HG02588 (cell line): ENCODE results near the gene SLC37A3.
"Not testable (repeated sequence)": the region's sequence is repeated elsewhere in the genome, so short reads cannot be mapped to it uniquely, and the experiment has no call there.

Experiments
- ATAC-seq: cut with Tn5 transposase; IDR thresholded peaks from one replicate; pipeline ENCODE4 v1.9.1; 2021; ENCODE audit warnings: mild to moderate bottlenecking, moderate library complexity; ENCODE audit not compliant: unreplicated experiment

SLC37A3 gene, protein sequence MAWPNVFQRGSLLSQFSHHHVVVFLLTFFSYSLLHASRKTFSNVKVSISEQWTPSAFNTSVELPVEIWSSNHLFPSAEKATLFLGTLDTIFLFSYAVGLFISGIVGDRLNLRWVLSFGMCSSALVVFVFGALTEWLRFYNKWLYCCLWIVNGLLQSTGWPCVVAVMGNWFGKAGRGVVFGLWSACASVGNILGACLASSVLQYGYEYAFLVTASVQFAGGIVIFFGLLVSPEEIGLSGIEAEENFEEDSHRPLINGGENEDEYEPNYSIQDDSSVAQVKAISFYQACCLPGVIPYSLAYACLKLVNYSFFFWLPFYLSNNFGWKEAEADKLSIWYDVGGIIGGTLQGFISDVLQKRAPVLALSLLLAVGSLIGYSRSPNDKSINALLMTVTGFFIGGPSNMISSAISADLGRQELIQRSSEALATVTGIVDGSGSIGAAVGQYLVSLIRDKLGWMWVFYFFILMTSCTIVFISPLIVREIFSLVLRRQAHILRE

DNA sequence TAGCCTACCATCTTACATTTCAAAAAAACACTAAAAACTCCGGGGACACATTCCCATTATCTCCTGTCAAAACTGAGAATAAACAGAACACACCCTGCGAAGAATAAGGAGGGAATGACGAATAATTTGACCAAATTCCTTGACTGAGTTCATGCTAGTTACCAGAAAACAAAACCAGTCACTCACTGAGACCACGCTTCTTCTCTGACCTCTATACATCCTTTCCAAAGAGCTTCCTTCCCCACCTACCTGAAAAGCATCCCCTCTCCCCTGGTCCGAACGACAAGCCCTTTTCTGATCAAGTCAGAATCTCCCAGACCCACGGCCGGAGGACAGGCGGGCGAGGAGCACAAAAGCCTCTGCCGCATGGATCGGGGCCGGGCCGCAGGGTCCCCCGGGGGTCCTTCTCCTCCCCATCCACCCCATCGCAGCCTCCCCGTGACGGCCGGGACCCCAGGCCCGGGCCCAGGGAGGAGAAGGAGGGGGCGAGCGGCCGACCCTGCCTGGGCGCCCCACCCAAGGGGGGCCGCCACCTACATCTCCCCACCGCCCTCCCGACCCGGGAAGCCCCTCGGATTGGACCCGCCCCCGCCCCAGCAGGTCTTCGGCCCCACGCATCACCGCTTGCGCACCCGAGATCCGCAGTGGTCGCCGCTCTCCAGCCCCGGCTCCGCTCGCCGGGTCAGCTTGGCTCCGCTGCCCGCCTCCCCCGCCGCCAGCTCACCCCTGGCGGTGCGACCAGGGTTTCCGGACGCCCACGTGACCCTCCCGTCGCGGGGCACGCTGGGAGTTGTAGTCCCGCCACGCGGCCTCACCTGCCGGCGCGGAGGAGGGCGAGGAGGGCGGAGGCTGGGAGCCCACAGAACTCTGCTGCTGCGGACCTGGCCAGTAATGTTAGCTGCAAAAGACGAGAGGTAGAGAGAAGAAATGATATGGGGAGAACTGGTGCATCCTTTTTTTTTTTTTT is at the start of gene SLC37A3:
Gene SLC37A3 (minus strand): TSS at position 747 of the 967 bp plus-strand sequence. CDS start 16,004 bp downstream, outside the sequence.
- peak; percentile 98 for ATAC-seq

DNA sequence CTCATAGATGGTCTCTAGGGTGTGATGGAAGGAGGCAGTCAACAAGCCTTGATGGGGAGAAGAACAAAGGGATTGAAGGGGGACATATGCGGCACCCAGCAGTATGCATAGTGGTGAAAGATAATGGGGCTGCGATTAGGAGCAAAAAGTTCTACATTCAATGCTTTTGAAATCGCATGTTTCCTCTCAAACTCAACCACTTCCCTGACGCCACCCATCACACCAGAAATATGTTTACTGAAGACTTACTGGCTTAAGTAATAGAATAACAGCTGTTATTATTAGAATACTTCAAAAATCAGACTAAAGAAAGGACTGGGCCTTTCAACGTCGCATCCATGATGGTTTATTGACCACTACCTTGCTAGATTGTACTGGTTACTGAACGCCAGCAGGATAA is 49.5 kb upstream of the SLC37A3 start:
- ATAC-seq, result no peak

- ATAC-seq, result no peak
Measured at GRCh38 chr7:140446467-140446866, 48.1 kb upstream of the SLC37A3 start.

DNA sequence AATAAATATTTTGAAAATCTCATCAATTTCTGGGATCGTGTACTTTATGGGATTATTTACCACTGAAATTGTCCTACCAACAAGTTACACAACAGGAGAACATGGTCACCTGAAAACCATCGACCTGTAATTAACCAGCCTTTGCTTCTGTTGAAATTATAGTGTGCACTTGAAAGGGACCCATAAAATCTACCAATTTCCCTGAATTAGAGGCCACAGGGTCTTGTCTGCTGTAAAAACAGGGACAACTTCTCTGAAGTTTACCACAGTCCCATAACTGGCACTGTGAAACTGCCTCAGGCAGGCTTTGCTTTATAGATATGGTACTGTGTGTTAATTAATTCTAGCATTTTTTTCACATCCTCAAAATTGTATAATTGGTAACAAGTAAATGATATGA is 43.2 kb upstream of the SLC37A3 start:
- no peak for ATAC-seq

GRCh38 chr7:140440593-140440992 is 42.3 kb upstream of the SLC37A3 start:
- no peak for ATAC-seq

DNA sequence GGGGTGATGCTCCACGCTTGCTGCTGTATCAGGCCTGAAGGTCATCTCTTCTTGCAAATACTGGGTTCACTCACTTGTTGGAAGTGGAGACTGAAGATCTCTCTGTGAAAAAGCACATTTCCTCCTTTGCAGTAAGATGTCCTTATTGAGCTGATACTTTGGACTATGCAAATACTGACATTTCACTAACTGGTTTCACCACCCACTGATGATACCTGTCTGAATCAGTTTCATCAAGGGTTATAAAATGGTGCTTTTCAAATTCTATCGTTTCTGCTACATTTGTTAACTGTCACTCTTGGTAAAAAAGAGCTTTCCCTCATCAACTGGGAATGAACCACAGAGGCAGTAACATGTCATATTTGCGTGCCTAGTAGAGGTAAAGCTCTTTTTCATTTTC is 41.0 kb upstream of the SLC37A3 start:
- ATAC-seq, result no peak

DNA sequence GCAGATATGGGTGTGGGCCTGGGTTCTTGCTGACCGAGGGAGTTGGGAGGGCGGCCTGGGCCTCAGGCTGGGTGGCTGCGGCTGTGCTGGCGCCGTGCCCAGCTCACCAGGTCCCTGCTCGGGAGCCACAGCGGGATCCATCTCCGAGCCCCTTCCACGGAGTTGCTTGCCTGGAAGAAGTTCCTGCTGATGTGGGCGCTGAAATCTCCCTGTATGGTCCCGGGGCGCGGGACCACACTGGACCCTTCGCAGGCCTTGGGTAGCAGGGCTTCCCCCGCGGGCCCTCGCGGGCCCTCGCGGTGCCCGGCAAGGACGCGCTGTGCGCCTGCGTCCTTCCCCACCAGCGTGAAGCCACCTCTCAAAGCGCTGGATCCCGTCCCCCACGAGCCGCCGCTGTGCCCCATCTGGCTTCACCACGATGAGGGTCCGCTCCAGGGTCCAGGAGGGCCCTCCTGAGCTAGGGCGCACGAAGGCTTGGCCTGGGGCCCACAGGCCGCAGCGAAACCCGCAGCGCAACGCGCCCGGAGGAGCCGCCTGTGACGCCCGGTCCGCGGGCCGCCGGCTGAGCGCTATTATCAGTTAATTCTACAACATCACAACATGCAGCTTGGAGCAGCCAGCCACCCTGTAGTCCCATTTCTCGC is 37.0 kb upstream of the SLC37A3 start:
- no peak for ATAC-seq

DNA sequence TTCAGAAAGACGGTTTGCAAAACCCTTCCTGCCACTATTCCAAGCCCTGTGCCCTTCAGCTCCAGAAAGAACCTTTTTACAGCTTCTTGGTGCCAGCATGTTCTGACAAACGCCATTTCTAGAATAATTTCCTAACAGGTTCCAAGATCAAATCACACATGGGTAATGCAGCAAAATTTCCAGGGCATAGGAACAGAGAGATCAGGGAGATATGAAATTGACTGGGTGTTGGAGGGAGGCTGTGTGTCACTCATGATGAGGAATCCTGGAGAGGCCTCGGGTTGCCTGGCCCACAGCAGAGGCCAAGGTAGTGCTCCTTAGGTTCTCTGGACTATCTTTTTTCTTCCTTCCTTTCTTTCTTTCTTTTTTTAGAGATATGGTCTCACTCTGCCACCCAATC is 35.1 kb upstream of the SLC37A3 start:
- no peak for ATAC-seq

DNA sequence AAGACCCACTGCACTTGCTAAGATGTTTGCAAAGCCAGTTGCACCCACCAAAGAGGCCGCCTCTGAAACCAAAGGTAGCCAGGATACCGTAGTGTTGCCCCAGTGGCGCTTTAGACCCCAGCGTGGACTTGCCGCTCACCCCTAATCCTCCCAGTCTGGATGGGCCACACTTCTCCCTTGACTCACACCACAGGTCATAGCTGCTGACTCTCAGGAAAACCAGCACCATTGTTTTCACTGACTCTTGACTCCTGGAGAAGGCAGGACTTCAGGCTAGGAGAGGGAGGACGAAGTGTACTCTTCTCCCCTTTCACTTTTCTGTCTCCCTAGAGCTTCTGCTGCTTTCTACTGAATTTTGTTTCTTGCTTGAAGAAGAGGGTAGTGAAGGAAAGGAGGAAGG is 27.8 kb upstream of the SLC37A3 start:
- no peak for ATAC-seq

- ATAC-seq, result no peak
Measured at GRCh38 chr7:140425718-140426117, 27.4 kb upstream of the SLC37A3 start.

DNA sequence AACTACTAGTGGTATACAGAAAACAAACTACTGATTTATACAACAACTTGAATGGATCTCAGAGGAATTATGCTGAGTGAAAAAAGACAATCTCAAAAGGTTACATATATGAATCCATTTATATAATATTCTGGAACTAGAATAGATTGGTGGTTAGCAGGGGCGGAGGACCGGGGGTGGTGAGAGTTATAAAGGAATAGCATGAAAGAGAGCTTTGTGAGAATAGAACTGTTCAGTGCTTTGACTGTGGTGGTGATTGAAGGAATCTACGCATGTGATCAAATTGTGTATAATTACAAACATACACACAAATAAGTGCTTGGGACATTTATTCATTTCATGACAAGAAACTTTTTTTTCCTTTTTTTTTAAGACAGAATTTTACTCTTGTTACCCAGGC is 25.2 kb upstream of the SLC37A3 start:
- no peak for ATAC-seq

DNA sequence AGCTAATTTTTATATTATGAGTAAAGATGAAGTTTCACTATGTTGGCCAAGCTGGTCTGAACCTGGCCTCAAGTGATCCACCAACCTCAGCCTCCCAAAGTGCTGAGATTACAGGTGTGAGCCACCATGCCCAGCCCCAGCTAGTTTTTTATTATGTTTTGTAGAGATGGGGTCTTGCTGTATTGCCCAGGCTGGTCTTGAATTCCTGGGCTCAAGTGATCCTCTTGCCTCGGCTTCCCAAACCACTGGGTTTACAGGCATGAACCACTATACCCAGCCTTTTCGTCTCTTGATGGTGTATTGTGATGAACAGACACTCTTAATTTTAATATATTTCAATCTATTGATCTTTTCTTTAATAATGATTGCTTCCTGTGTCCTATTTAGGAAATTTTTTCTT is 23.2 kb upstream of the SLC37A3 start:
- no peak for ATAC-seq

DNA sequence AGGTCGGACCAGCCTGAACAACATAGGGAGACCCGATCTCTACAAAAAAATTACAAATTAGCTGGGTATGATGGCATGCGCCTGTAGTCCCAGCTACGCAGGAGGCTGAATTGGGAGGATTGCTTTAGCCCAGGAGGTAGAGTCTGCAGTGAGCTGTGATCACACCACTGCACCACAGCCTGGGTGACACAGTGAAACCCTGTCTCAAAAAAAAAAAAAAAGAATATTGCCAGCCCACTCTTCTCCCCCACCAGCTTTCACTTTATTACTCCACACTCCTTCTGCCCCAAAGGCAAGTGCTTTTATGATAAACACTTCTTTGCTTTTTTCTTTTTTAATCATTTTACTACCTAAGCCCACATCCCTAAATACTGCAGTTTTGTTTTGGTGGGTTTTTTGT is 20.3 kb upstream of the SLC37A3 start:
- ATAC-seq, result no peak

DNA sequence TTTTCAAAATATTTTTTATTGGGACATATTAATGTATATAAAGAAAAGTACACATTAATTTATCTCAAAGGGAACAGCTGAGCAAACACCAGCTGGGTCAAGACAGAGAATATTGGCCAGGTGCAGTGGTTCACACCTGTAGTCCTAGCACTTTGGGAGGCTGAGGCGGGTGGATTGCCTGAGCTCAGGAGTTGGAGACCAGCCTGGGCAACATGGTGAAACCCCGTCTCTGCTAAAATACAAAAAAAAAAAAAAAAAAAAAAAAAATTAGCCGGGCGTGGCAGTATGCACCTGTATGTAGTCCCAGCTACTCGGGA is 19.8 kb upstream of the SLC37A3 start:
- not testable (repeated sequence) for ATAC-seq

- ATAC-seq, result no peak
Measured at GRCh38 chr7:140417456-140418155, 19.3 kb upstream of the SLC37A3 start.

DNA sequence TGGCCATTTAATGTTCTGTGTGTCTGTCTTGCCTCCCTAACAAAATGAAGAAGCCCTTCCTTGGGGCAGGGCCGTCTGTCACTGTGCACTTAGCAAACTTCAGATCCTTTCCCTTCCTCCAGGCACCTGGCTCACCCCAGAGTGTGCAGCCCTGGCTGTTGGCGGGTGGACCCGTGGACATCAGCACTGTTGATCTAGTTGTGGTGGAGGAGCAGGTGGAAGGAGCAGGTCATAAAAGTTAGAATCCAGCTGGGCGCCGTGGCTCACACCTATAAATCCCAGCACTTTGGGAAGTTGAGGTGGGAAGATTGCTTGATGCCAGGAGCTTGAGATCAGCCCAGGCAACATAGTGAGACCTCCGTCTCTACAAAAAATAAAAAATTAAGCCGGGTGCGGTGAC is 18.2 kb upstream of the SLC37A3 start:
- ATAC-seq, result no peak

DNA sequence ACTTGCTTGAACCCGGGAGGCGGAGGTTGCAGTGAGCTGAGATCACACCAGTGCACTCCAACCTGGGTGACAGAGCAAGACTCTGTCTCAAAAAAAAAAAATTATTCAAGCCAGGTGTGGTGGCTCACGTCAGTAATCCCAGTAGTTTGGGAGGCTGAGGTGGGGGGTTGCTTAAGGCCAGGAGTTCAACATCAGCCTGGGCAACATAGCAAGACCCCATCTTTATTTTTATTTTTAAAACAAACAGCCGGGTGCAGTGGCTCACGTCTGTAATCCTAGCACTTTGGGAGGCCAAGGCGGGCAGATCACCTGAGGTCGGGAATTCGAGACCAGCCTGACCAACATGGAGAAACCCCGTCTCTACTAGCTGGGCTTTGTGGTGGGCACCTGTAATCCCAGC is 17.5 kb upstream of the SLC37A3 start:
- ATAC-seq, result not testable (repeated sequence)

- no peak for ATAC-seq
Measured at GRCh38 chr7:140415361-140415760, 17.0 kb upstream of the SLC37A3 start.

- no peak for ATAC-seq
Measured at GRCh38 chr7:140404565-140405065, 6.3 kb upstream of the SLC37A3 start.

DNA sequence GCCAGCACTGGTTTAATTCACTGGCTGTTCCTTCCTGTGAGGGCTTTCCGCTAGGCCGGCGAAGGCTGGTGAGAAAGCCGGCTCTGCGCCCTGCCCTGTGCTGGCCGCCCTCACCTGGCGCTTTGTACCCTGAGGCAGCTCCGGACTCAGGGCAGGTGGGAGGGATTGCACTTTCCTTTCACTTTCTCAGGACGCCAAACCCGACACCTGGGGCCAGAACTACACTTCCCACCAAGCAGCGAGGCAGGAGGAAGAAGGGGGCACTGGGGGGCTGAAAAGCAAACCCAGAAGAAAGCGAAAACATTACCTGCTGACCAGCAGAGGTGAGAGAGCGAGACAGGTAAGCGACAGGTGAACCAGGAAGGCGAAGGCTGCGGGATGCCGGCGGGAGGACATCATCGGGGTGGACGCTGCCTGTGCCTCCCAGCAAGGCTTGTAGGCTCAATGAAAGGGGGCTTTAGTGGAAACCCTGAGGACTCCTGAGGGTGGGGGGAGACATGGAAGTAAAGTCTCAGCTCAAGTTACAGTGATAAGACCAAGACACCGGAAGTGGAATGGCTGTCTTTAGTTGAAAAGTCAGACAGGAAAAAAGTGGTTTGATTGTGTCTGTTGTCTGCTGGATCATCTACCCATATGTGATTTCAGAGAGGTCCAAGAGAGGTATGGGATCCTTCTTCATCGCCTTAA is 5.7 kb upstream of the SLC37A3 start, which contains the start of gene RAB19:
Gene RAB19 (plus strand): TSS at position 181 of the 687 bp plus-strand sequence. CDS start 3,589 bp downstream, outside the sequence.
- no peak for ATAC-seq
